Loucy (cell line): ENCODE results near the gene LEMD1.

Source experiments
- H2AFZ ChIP-seq: fragments of 200-600 bp; sonication (generic); 2 replicates; pipeline ENCODE4 v1.6.0; 2016; ENCODE audit warnings: antibody characterized with exemption, mild to moderate bottlenecking, low read length, moderate library complexity
- H3F3A ChIP-seq: fragments of 200-600 bp; 2 replicates; pipeline ENCODE4 v1.6.0; 2016; ENCODE audit warnings: antibody characterized with exemption, low read depth, mild to moderate bottlenecking
- H3K27me3 ChIP-seq: fragments of 200-600 bp; sonication (generic); 2 replicates; pipeline ENCODE4 v1.6.1; 2014; ENCODE audit warnings: low read length, mild to moderate bottlenecking; ENCODE audit not compliant: insufficient read depth, poor library complexity, severe bottlenecking
- H3K36me3 ChIP-seq: fragments of 200-600 bp; sonication (generic); 2 replicates; pipeline ENCODE4 v1.6.1; 2016; ENCODE audit warnings: low read length; ENCODE audit not compliant: insufficient read depth
- H3K4me1 ChIP-seq: fragments of 200-600 bp; sonication (generic); 2 replicates; pipeline ENCODE4 v1.5.1; 2014; ENCODE audit warnings: low read length, mild to moderate bottlenecking; ENCODE audit not compliant: insufficient read depth, poor library complexity, severe bottlenecking
- H3K4me2 ChIP-seq: fragments of 200-600 bp; sonication (generic); 2 replicates; pipeline ENCODE4 v1.6.0; 2014; ENCODE audit warnings: antibody characterized with exemption, low read length, low read depth, mild to moderate bottlenecking; ENCODE audit not compliant: poor library complexity, severe bottlenecking
- H3K4me3 ChIP-seq: fragments of 200-600 bp; sonication (generic); 2 replicates; pipeline ENCODE4 v1.5.1; 2014; ENCODE audit warnings: low read length, mild to moderate bottlenecking, mixed read lengths; ENCODE audit not compliant: poor library complexity, severe bottlenecking
- H3K79me2 ChIP-seq: fragments of 200-600 bp; sonication (generic); 2 replicates; pipeline ENCODE4 v1.6.1; 2014; ENCODE audit warnings: low read length; ENCODE audit not compliant: insufficient read depth
- H3K9ac ChIP-seq: fragments of 200-600 bp; sonication (generic); 2 replicates; pipeline ENCODE4 v1.6.0; 2014; ENCODE audit warnings: mild to moderate bottlenecking, low read depth, low read length, moderate library complexity; ENCODE audit not compliant: poor library complexity, severe bottlenecking
- H3K9me2 ChIP-seq: fragments of 200-600 bp; sonication (generic); replicated peaks from 2 replicates; pipeline ENCODE4 v1.6.1; 2016; ENCODE audit warnings: low read depth, low read length, mixed read lengths
- H3K9me3 ChIP-seq: fragments of 200-600 bp; sonication (generic); 2 replicates; pipeline ENCODE4 v1.6.1; 2014; ENCODE audit warnings: mild to moderate bottlenecking, antibody characterized with exemption, low read length, low read depth; ENCODE audit not compliant: insufficient read depth
- H4K20me1 ChIP-seq: fragments of 200-600 bp; sonication (generic); 2 replicates; pipeline ENCODE4 v1.6.0; 2014; ENCODE audit warnings: antibody characterized with exemption, low read length, mild to moderate bottlenecking; ENCODE audit not compliant: insufficient read depth, poor library complexity, severe bottlenecking
- EZH2phosphoT487 ChIP-seq: fragments of 200-600 bp; IDR thresholded peaks from 2 replicates; pipeline ENCODE4 v1.6.1; 2018; ENCODE audit warnings: antibody characterized with exemption, mild to moderate bottlenecking, moderate library complexity, borderline replicate concordance
- TF ChIP-seq, protein P1 (sequence below): fragments of 200-600 bp; sonication (generic); conservative IDR thresholded peaks from 2 replicates; pipeline ENCODE4 v1.5.1; 2014; ENCODE audit warnings: mild to moderate bottlenecking, antibody characterized with exemption, low read length

LEMD1 gene

GRCh38 chr1:205447457-205448341 lies 25.8 kb upstream of the LEMD1 start:
- H3K9me3 ChIP-seq = no peaks in the 10 kb centered on the region
- H3K9ac ChIP-seq = no peak overlapping the region
- peaks cover 29% of the 10 kb centered on the region for H3K4me1 ChIP-seq
- no peaks in the 10 kb centered on the region for H3K79me2 ChIP-seq
- H4K20me1 ChIP-seq = no peaks in the 10 kb centered on the region
- H3K36me3 ChIP-seq = no peaks in the 10 kb centered on the region
- no peaks in the 10 kb centered on the region for H3F3A ChIP-seq
- no peak overlapping the region for H2AFZ ChIP-seq
- TF ChIP-seq, protein P1, sequence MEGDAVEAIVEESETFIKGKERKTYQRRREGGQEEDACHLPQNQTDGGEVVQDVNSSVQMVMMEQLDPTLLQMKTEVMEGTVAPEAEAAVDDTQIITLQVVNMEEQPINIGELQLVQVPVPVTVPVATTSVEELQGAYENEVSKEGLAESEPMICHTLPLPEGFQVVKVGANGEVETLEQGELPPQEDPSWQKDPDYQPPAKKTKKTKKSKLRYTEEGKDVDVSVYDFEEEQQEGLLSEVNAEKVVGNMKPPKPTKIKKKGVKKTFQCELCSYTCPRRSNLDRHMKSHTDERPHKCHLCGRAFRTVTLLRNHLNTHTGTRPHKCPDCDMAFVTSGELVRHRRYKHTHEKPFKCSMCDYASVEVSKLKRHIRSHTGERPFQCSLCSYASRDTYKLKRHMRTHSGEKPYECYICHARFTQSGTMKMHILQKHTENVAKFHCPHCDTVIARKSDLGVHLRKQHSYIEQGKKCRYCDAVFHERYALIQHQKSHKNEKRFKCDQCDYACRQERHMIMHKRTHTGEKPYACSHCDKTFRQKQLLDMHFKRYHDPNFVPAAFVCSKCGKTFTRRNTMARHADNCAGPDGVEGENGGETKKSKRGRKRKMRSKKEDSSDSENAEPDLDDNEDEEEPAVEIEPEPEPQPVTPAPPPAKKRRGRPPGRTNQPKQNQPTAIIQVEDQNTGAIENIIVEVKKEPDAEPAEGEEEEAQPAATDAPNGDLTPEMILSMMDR = no peak
- TF ChIP-seq EZH2phosphoT487 = no peak
- no peaks in the 10 kb centered on the region for H3K9me2 ChIP-seq
- no peak overlapping the region for H3K4me2 ChIP-seq
- no peak overlapping the region for H3K4me3 ChIP-seq
- no peaks in the 10 kb centered on the region for H3K27me3 ChIP-seq

- Histone ChIP-seq H3K4me1 (peaks cover 38% of the 10 kb centered on the region), H3K9me2 (no peaks in the 10 kb centered on the region)
Measured at GRCh38 chr1:205446828-205447227, 25.0 kb upstream of the LEMD1 start.

DNA sequence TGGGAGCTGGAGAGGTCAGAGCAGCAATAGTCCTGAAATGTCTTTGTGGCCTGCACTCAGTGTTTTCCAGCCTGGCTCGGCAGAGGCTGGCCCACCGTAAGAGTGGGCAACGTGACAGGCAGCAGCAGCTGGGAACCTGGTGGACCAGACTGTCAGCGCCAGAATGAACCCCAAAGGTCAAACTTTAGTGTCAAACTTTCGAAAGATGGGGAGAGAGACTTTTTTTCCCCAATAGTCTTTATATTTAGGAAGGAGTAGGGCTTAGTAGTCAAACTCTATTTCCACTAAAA lies 23.7 kb upstream of the LEMD1 start:
- no peaks in the 10 kb centered on the region for H3F3A ChIP-seq
- H3K79me2 ChIP-seq = no peaks in the 10 kb centered on the region
- H3K4me2 ChIP-seq = peak overlapping the region; percentile 61

More at GRCh38 chr1:205446828-205447227, 25.0 kb upstream of the LEMD1 start:
- TF ChIP-seq, protein P1 = no peak
- TF ChIP-seq EZH2phosphoT487 = no peak
- H3K27me3 ChIP-seq = no peaks in the 10 kb centered on the region
- H4K20me1 ChIP-seq = no peaks in the 10 kb centered on the region
- H3K9me3 ChIP-seq = no peaks in the 10 kb centered on the region
- no peaks in the 10 kb centered on the region for H3K79me2 ChIP-seq
- no peak overlapping the region for H3K9ac ChIP-seq
- no peak overlapping the region for H3K4me2 ChIP-seq
- H2AFZ ChIP-seq = no peak overlapping the region
- no peaks in the 10 kb centered on the region for H3F3A ChIP-seq
- H3K36me3 ChIP-seq = no peaks in the 10 kb centered on the region
- H3K4me3 ChIP-seq = no peak overlapping the region

More for the DNA sequence above, 23.7 kb upstream of the LEMD1 start:
- Histone ChIP-seq H3K9ac (peak overlapping the region; percentile 50), H3K9me2 (no peaks in the 10 kb centered on the region), H3K27me3 (no peaks in the 10 kb centered on the region), H4K20me1 (no peaks in the 10 kb centered on the region), H3K9me3 (no peaks in the 10 kb centered on the region), H3K4me1 (peaks cover 50% of the 10 kb centered on the region), H2AFZ (no peak overlapping the region), H3K4me3 (peak overlapping the region; percentile 58), H3K36me3 (no peaks in the 10 kb centered on the region)
- no peak for TF ChIP-seq EZH2phosphoT487
- TF ChIP-seq, protein P1 = no peak
